ENCODE results near the gene CCDC68.

- TF ChIP-seq POLR2A (IDR thresholded peaks at IDR 0.05) = no peak
- no peak for TF ChIP-seq CTCF (IDR thresholded peaks at IDR 0.05)
Measured at GRCh38 chr18:54918060-54918459, 41.2 kb downstream of the CCDC68 start.
